HFFc6 (cell line): ENCODE measurements around the gene SUMF1. TPM values are rescaled to one million over a fixed set of nuclear protein-coding genes. Genes with fewer than 3 reads are reported as not detected.
A peak's percentile ranks its signal among the peaks of the same experiment; 100 is the strongest.

Experiments
- DNase-seq: peaks from one replicate; pipeline ENCODE4 v3.0.0-alpha.2; 2018
- H3K27ac Mint-ChIP-seq: 2 replicates; pipeline ENCODE4 v1.8.0; 2020; ENCODE audit warnings: mild to moderate bottlenecking, mixed read lengths
- H3K27me3 Mint-ChIP-seq: 2 replicates; pipeline ENCODE4 v1.8.0; 2021; ENCODE audit warnings: mild to moderate bottlenecking, moderate library complexity, mixed read lengths; ENCODE audit not compliant: insufficient read depth
- H3K36me3 Mint-ChIP-seq: 2 replicates; pipeline ENCODE4 v1.8.0; 2021; ENCODE audit warnings: low read depth, mixed read lengths
- H3K4me1 Mint-ChIP-seq: 2 replicates; pipeline ENCODE4 v1.8.0; 2020; ENCODE audit warnings: low read depth, mixed read lengths
- H3K4me3 Mint-ChIP-seq: 2 replicates; pipeline ENCODE4 v1.8.0; 2020; ENCODE audit warnings: mild to moderate bottlenecking, moderate library complexity, mixed read lengths
- H3K9me3 Mint-ChIP-seq: 2 replicates; pipeline ENCODE4 v1.8.0; 2020; ENCODE audit warnings: mild to moderate bottlenecking, mixed read lengths
- CTCF ChIP-seq: fragments of 200-600 bp; sonication (generic); IDR thresholded peaks from 2 replicates; pipeline ENCODE4 v1.5.0; 2021; ENCODE audit warnings: antibody characterized with exemption, mild to moderate bottlenecking
- long read RNA-seq: library from polyadenylated mRNA; unstranded; transcript quantifications from one replicate; pipeline ENCODE4 v2.0.0, GENCODE V29; 2019
- total RNA-seq, 6 experiments: library from RNA; stranded (reverse); fragmentation: NEBNext Ultra II Directional; extraction: Animal tissue kit (Norgen Biotek cat#: 25700); gene quantifications; 2 replicates in 1 of 6; 3 replicates in 5 of 6; pipeline ENCODE4 v1.2.3, GENCODE V29; 2021

Gene SUMF1
- total RNA-seq, result 10 to 100 TPM; 33.5 to 38.0 (median 36.0) TPM
- long read RNA-seq, transcript SUMF1-201 (9 exons, 2,159 nt), result major isoform, 49 of 66 reads
- long read RNA-seq, partial matches to known transcripts, result 2 of 66 reads
- long read RNA-seq, other reads (novel, unspliced or antisense), result 11 of 66 reads

GRCh38 chr3:4466741-4467521 is at the start of gene SUMF1:
SUMF1 (minus strand) TSS chr3:4467269; CDS start chr3:4467245, 24 bp downstream.
- DNase-seq, result peak; percentile 45
- no peak for TF ChIP-seq CTCF
- Mint-ChIP-seq H3K36me3 (no peaks in the 10 kb centered on the region), H3K27me3 (peaks cover 6% of the 10 kb centered on the region), H3K4me3 (peak within 1 kb of the TSS; percentile 94), H3K9me3 (no peaks in the 10 kb centered on the region), H3K27ac (peak within 1 kb of the TSS; percentile 87), H3K4me1 (peaks cover 14% of the 10 kb centered on the region)

- Mint-ChIP-seq H3K4me3 (no peak overlapping the region), H3K36me3 (no peaks in the 10 kb centered on the region), H3K27ac (no peak overlapping the region), H3K9me3 (no peaks in the 10 kb centered on the region), H3K4me1 (no peaks in the 10 kb centered on the region), H3K27me3 (peaks cover 2% of the 10 kb centered on the region)
- no peak for DNase-seq
- no peak for TF ChIP-seq CTCF
Measured at GRCh38 chr3:4515916-4516579, 49.0 kb upstream of the SUMF1 start.

- Mint-ChIP-seq H3K4me1 (no peaks in the 10 kb centered on the region), H3K4me3 (no peak overlapping the region), H3K9me3 (no peaks in the 10 kb centered on the region), H3K36me3 (no peaks in the 10 kb centered on the region), H3K27ac (no peak overlapping the region), H3K27me3 (peaks cover 2% of the 10 kb centered on the region)
- no peak for TF ChIP-seq CTCF
- DNase-seq, result no peak
Measured at GRCh38 chr3:4514916-4515315, 47.8 kb upstream of the SUMF1 start.

GRCh38 chr3:4514321-4514720 is 47.3 kb upstream of the SUMF1 start:
- Mint-ChIP-seq H3K9me3 (no peaks in the 10 kb centered on the region), H3K27ac (no peak overlapping the region), H3K27me3 (peaks cover 2% of the 10 kb centered on the region), H3K36me3 (no peaks in the 10 kb centered on the region), H3K4me3 (no peak overlapping the region), H3K4me1 (no peaks in the 10 kb centered on the region)
- no peak for TF ChIP-seq CTCF
- DNase-seq, result no peak

GRCh38 chr3:4512895-4513616 is 46.0 kb upstream of the SUMF1 start:
- Mint-ChIP-seq H3K9me3 (no peaks in the 10 kb centered on the region), H3K27ac (no peak overlapping the region), H3K36me3 (no peaks in the 10 kb centered on the region), H3K4me1 (no peaks in the 10 kb centered on the region), H3K27me3 (peaks cover 4% of the 10 kb centered on the region), H3K4me3 (no peak overlapping the region)
- TF ChIP-seq CTCF, result no peak
- no peak for DNase-seq
